Measurements from ENCODE around the gene FABP2. TPM values are rescaled to one million over a fixed set of nuclear protein-coding genes. Genes with fewer than 3 reads are reported as not detected.

FABP2 gene
- polyA plus RNA-seq, 1 donor from 2014 or later: not detected

GRCh38 chr4:119302073-119302832 lies 19.7 kb downstream of the FABP2 start:
- H3K79me2 ChIP-seq (replicated peaks; ENCODE audit: insufficient read depth, low read length): peaks cover 14% of the 10 kb centered on the region
- no peak overlapping the region for H3K4me2 ChIP-seq (ENCODE audit: low read length)
- H3K9me2 ChIP-seq (ENCODE audit: insufficient read depth, low read length): no peaks in the 10 kb centered on the region
- H3K9me3 ChIP-seq (ENCODE audit: low read length): no peaks in the 10 kb centered on the region
- no peak overlapping the region for H3K9ac ChIP-seq (ENCODE audit: low read length)
- H3K36me3 ChIP-seq (ENCODE audit: insufficient read depth, low read length): no peaks in the 10 kb centered on the region
- TF ChIP-seq CTCF (IDR thresholded peaks at IDR 0.05; ENCODE audit: poor library complexity, severe bottlenecking): no peak
- no peak for TF ChIP-seq RAD21 (conservative IDR thresholded peaks at IDR 0.05)
- TF ChIP-seq TAF1 (IDR thresholded peaks at IDR 0.05; ENCODE audit: low read depth): no peak
- TF ChIP-seq REST (IDR thresholded peaks at IDR 0.05; ENCODE audit: borderline replicate concordance): no peak
- TF ChIP-seq MXI1 (conservative IDR thresholded peaks at IDR 0.05; ENCODE audit: poor library complexity, severe bottlenecking): no peak
- TF ChIP-seq POLR2AphosphoS5 (IDR thresholded peaks at IDR 0.05): no peak
- TF ChIP-seq EP300 (conservative IDR thresholded peaks at IDR 0.05; ENCODE audit: poor library complexity, severe bottlenecking): no peak
- TF ChIP-seq SMC3 (conservative IDR thresholded peaks at IDR 0.05; ENCODE audit: poor library complexity): no peak
- TF ChIP-seq EZH2 (IDR thresholded peaks at IDR 0.05; ENCODE audit: borderline replicate concordance, insufficient read depth, low read length, poor library complexity, severe bottlenecking): no peak
- no peaks in the 10 kb centered on the region for H3F3A ChIP-seq (ENCODE audit: insufficient read depth, low read length, poor library complexity, severe bottlenecking)
- no peak overlapping the region for H2AFZ ChIP-seq (ENCODE audit: low read depth, low read length)
- no peak overlapping the region for H3K4me3 ChIP-seq (ENCODE audit: low read length)
- H3K27me3 ChIP-seq (ENCODE audit: insufficient read depth, low read depth, low read length): no peaks in the 10 kb centered on the region
- no peak overlapping the region for H3K27ac ChIP-seq (ENCODE audit: low read length)
- H4K20me1 ChIP-seq (ENCODE audit: insufficient read depth): no peaks in the 10 kb centered on the region

- TF ChIP-seq EP300 (conservative IDR thresholded peaks at IDR 0.05; ENCODE audit: poor library complexity, severe bottlenecking): no peak
- peak; percentile 39 for TF ChIP-seq CTCF (IDR thresholded peaks at IDR 0.05; ENCODE audit: poor library complexity, severe bottlenecking)
- TF ChIP-seq RAD21 (conservative IDR thresholded peaks at IDR 0.05): no peak
- peak; percentile 48 for TF ChIP-seq MXI1 (conservative IDR thresholded peaks at IDR 0.05; ENCODE audit: poor library complexity, severe bottlenecking)
- no peak for TF ChIP-seq SMC3 (conservative IDR thresholded peaks at IDR 0.05; ENCODE audit: poor library complexity)
- H3K36me3 ChIP-seq (ENCODE audit: insufficient read depth, low read length): no peaks in the 10 kb centered on the region
- peak overlapping the region; percentile 33 for H3K27ac ChIP-seq (ENCODE audit: low read length)
- no peaks in the 10 kb centered on the region for H4K20me1 ChIP-seq (ENCODE audit: insufficient read depth)
- H3F3A ChIP-seq (ENCODE audit: insufficient read depth, low read length, poor library complexity, severe bottlenecking): no peaks in the 10 kb centered on the region
- H3K9ac ChIP-seq (ENCODE audit: low read length): peak overlapping the region; percentile 62
- no peaks in the 10 kb centered on the region for H3K27me3 ChIP-seq (ENCODE audit: insufficient read depth, low read depth, low read length)
- peaks cover 14% of the 10 kb centered on the region for H3K79me2 ChIP-seq (replicated peaks; ENCODE audit: insufficient read depth, low read length)
- H3K9me3 ChIP-seq (ENCODE audit: low read length): no peaks in the 10 kb centered on the region
- H3K4me3 ChIP-seq (ENCODE audit: low read length): peak overlapping the region; percentile 86
- H3K4me2 ChIP-seq (ENCODE audit: low read length): peak overlapping the region; percentile 72
- H3K9me2 ChIP-seq (ENCODE audit: insufficient read depth, low read length): no peaks in the 10 kb centered on the region
- H2AFZ ChIP-seq (ENCODE audit: low read depth, low read length): peak overlapping the region; percentile 85
Observed at GRCh38 chr4:119300101-119300978, 21.6 kb downstream of the FABP2 start.
